OCI-LY1 (cell line): Measurements from ENCODE around the gene COPE.

Experiments
- EZH2 ChIP-seq: fragments of 200-600 bp; sonication (generic), shearing (Covaris generic); IDR thresholded peaks from 2 replicates; pipeline ENCODE4 v1.8.0; 2017; ENCODE audit warnings: borderline replicate concordance, mixed run types, mild to moderate bottlenecking, antibody characterized with exemption, low read length, moderate library complexity, mixed read lengths
- TF ChIP-seq, protein P1 (sequence below): fragments of 200-600 bp; sonication (generic), shearing (Covaris generic); IDR thresholded peaks from 2 replicates; pipeline ENCODE4 v1.5.1; 2017; ENCODE audit warnings: mild to moderate bottlenecking, antibody characterized with exemption, low read length, moderate library complexity, mixed read lengths

DNA sequence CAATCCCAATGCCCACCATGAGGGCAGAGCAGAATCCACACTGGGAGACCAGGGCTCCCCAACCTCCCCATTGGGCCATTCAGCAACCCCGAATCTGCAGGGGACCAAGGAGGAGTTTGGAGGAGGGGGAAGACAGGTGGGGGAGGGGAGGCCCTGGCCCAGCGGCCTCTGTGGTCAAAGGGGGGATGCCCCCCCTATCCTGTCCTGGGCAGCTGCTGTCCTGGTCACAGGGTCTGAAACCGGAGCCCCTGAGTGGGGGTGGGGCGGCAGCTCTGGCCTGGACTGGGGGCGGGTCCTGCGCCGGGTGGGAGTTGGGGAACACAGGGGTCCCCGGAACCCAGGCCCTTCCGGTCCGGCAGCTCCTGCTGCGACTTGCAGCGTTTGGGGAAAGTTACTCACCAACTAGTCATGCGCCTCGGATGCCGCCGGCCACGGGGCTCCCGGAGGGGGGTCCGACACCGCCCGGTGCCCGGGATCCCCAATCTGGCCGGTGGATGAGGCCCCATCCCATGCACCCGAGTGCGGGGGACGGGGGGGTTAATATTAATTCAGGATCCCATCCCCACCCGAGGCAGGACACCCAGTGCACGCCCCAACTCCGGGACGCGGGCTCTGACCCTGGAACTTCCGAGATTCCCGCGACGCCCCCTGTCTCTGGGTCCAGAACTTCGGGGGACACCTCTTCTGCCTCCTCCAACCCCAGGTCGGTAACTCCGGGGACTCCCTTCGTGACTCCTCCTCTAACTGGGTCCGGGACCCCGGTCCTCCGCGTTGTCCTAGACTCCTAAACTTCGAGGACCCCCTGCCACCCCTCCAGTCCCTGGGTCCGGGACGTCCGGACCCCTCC lies 21.0 kb upstream of the COPE start:
- TF ChIP-seq, protein P1, sequence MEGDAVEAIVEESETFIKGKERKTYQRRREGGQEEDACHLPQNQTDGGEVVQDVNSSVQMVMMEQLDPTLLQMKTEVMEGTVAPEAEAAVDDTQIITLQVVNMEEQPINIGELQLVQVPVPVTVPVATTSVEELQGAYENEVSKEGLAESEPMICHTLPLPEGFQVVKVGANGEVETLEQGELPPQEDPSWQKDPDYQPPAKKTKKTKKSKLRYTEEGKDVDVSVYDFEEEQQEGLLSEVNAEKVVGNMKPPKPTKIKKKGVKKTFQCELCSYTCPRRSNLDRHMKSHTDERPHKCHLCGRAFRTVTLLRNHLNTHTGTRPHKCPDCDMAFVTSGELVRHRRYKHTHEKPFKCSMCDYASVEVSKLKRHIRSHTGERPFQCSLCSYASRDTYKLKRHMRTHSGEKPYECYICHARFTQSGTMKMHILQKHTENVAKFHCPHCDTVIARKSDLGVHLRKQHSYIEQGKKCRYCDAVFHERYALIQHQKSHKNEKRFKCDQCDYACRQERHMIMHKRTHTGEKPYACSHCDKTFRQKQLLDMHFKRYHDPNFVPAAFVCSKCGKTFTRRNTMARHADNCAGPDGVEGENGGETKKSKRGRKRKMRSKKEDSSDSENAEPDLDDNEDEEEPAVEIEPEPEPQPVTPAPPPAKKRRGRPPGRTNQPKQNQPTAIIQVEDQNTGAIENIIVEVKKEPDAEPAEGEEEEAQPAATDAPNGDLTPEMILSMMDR, result no peak
- TF ChIP-seq EZH2, result no peak
